ENCODE measurements around the gene CALHM3.

DNA sequence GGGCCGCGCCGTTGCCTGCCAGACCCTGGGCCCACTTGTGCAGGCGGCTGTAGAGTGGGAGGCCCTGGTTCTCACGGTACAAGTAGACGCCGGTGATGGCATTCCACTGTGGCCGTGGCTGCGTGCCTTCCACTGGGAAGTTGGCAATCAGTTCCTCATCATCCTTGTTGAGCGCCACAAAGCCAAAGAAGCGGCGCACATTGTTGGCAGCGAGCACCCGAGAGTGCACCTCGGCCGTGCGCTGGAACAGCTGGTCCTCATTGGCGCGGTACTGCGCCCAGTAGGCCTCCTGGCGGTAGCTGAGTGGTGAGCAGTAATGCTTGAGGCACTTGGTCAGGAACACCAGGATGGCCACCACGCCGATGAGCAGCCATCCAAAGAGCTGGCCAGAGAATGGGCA is 31.9 kb downstream of the CALHM3 start:
- TF ChIP-seq, protein P1, sequence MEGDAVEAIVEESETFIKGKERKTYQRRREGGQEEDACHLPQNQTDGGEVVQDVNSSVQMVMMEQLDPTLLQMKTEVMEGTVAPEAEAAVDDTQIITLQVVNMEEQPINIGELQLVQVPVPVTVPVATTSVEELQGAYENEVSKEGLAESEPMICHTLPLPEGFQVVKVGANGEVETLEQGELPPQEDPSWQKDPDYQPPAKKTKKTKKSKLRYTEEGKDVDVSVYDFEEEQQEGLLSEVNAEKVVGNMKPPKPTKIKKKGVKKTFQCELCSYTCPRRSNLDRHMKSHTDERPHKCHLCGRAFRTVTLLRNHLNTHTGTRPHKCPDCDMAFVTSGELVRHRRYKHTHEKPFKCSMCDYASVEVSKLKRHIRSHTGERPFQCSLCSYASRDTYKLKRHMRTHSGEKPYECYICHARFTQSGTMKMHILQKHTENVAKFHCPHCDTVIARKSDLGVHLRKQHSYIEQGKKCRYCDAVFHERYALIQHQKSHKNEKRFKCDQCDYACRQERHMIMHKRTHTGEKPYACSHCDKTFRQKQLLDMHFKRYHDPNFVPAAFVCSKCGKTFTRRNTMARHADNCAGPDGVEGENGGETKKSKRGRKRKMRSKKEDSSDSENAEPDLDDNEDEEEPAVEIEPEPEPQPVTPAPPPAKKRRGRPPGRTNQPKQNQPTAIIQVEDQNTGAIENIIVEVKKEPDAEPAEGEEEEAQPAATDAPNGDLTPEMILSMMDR (IDR thresholded peaks at IDR 0.05), result no peak
- TF ChIP-seq POLR2A (IDR thresholded peaks at IDR 0.05), result no peak
